ENCODE data around the gene SLC25A33. TPM values are rescaled to one million over a fixed set of nuclear protein-coding genes. Genes with fewer than 3 reads are reported as not detected.

Gene SLC25A33
- total and polyA plus RNA-seq, 2 of the 8 experiments (the other 6 are each of a cell fraction or from before 2014, with no cell fraction given), result 7.8 to 12.8 TPM

DNA sequence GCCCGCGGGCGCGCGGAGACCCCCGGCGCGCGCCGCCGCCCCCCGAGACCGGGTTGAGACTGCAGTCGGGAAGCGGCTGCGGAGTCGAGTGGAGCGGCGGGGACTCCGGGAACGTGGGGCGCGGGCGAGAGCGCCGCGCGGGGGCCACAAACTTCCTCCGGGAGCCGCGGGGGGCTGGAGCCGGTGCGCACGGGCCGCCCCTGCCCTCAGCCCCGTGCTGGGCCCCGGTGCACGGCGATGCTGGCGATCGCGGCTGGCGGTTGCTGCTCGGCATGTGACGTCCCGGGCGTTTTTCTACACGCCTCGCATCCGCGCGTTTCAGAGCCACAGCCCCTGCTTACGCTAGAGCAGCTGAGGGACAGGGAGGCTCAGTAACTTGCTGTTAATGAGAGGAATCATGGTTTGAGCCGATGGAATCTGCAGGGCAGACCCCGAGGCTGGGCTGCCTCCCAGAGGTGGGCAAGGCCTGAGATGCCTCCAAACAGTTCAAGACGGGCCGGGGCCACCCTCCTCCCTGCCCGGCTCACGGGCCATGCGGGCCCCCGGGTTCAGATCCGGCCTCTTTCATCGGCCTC, 50.0 kb downstream of the SLC25A33 start (continued):
- TF ChIP-seq SRF (IDR thresholded peaks at IDR 0.05; ENCODE audit: low read depth, low read length), result no peak

Data from H1 (cell line).